Smooth muscle cell (in vitro differentiated cells): Measurements from ENCODE around the gene VWDE. TPM values are rescaled to one million over a fixed set of nuclear protein-coding genes. Genes with fewer than 3 reads are reported as not detected.

Experiments
- DNase-seq: peaks from one replicate; lab custom pipeline; 2025; ENCODE audit not compliant: unreplicated experiment; lab: John Stamatoyannopoulos, UW
- H2AFZ ChIP-seq: fragments of 200-600 bp; sonication (generic); 2 replicates; pipeline ENCODE4 v1.6.0; 2016; ENCODE audit warnings: antibody characterized with exemption, low read depth, mild to moderate bottlenecking
- H3F3A ChIP-seq: fragments of 200-600 bp; sonication (generic); 2 replicates; pipeline ENCODE4 v1.6.0; 2017; ENCODE audit warnings: antibody characterized with exemption, low read depth
- H3K27ac ChIP-seq: fragments of 200-600 bp; sonication (generic); 2 replicates; pipeline ENCODE4 v1.5.1; 2016; ENCODE audit warnings: low read depth, mild to moderate bottlenecking
- H3K27me3 ChIP-seq: fragments of 200-600 bp; sonication (generic); 2 replicates; pipeline ENCODE4 v1.6.1; 2016; ENCODE audit warnings: low read depth, mild to moderate bottlenecking
- H3K36me3 ChIP-seq: fragments of 200-600 bp; sonication (generic); 2 replicates; pipeline ENCODE4 v1.5.1; 2016; ENCODE audit warnings: low read depth
- H3K4me1 ChIP-seq: fragments of 200-600 bp; sonication (generic); 2 replicates; pipeline ENCODE4 v1.5.1; 2016; ENCODE audit warnings: low read depth
- H3K4me2 ChIP-seq: fragments of 200-600 bp; sonication (generic); 2 replicates; pipeline ENCODE4 v1.6.0; 2016; ENCODE audit warnings: mild to moderate bottlenecking
- H3K4me3 ChIP-seq: fragments of 200-600 bp; sonication (generic); 2 replicates; pipeline ENCODE4 v1.5.1; 2016; ENCODE audit warnings: mild to moderate bottlenecking
- H3K79me2 ChIP-seq: fragments of 200-600 bp; sonication (generic); 2 replicates; pipeline ENCODE4 v1.6.0; 2016; ENCODE audit warnings: low read depth, mild to moderate bottlenecking
- H3K9ac ChIP-seq: fragments of 200-600 bp; sonication (generic); 2 replicates; pipeline ENCODE4 v1.6.0; 2016; ENCODE audit warnings: low read depth
- H3K9me3 ChIP-seq: fragments of 200-600 bp; sonication (generic); replicated peaks from 2 replicates; pipeline ENCODE4 v1.5.1; 2016; ENCODE audit warnings: low read depth
- H4K20me1 ChIP-seq: fragments of 200-600 bp; sonication (generic); 2 replicates; pipeline ENCODE4 v1.6.0; 2016; ENCODE audit warnings: low read depth
- CTCF ChIP-seq: fragments of 200-600 bp; sonication (generic); IDR thresholded peaks from 2 replicates; pipeline ENCODE4 v1.5.1; 2017; ENCODE audit warnings: borderline replicate concordance, mild to moderate bottlenecking, antibody characterized with exemption; ENCODE audit not compliant: insufficient read depth, poor library complexity, severe bottlenecking
- WGBS: methylation state at CpG from one replicate; pipeline ENCODE4 v1.1.7; 2016; ENCODE audit warnings: low lambda C conversion rate; 5-methylcytosine and 5-hydroxymethylcytosine counted together
- polyA plus RNA-seq: library from polyadenylated mRNA; unstranded; fragments of >200 nt; fragmentation: Nextera tagmentation; extraction: Ambion mirVana; gene quantifications from 2 replicates; pipeline ENCODE4 v1.2.1, GENCODE V29; 2016
- total RNA-seq: library from RNA; depleted of rRNA; stranded (reverse); fragments of >200 nt; gene quantifications from 2 replicates; pipeline ENCODE4 v1.2.3, GENCODE V29; 2014

VWDE gene
- total and polyA plus RNA-seq, 2 experiments from 2014 or later: 0.49 TPM; not detected in 1

GRCh38 chr7:12289996-12290395 is 113.7 kb downstream of the VWDE start:
- no peaks in the 10 kb centered on the region for H3K36me3 ChIP-seq
- no peak overlapping the region for H3K4me3 ChIP-seq
- no peaks in the 10 kb centered on the region for H3K27me3 ChIP-seq
- H4K20me1 ChIP-seq: no peaks in the 10 kb centered on the region
- no peaks in the 10 kb centered on the region for H3K4me1 ChIP-seq
- no peak overlapping the region for H3K9ac ChIP-seq
- H2AFZ ChIP-seq: no peak overlapping the region
- no peak overlapping the region for H3K27ac ChIP-seq
- no peak overlapping the region for H3K4me2 ChIP-seq
- no peaks in the 10 kb centered on the region for H3K79me2 ChIP-seq
- no peak for DNase-seq
- H3F3A ChIP-seq: no peaks in the 10 kb centered on the region
- 97% methylated on average over 6 of the region's 6 CpGs for WGBS
- TF ChIP-seq CTCF: no peak
- H3K9me3 ChIP-seq: no peaks in the 10 kb centered on the region

- no peaks in the 10 kb centered on the region for H3K79me2 ChIP-seq
- no peaks in the 10 kb centered on the region for H4K20me1 ChIP-seq
- no peak overlapping the region for H3K4me3 ChIP-seq
- H3K27ac ChIP-seq: no peak overlapping the region
- H3F3A ChIP-seq: no peaks in the 10 kb centered on the region
- no peaks in the 10 kb centered on the region for H3K4me1 ChIP-seq
- H3K36me3 ChIP-seq: no peaks in the 10 kb centered on the region
- no peak for TF ChIP-seq CTCF
- 82% methylated on average over 1 of the region's 1 CpG for WGBS
- no peak overlapping the region for H3K9ac ChIP-seq
- DNase-seq: no peak
- H2AFZ ChIP-seq: no peak overlapping the region
- no peak overlapping the region for H3K4me2 ChIP-seq
- H3K27me3 ChIP-seq: no peaks in the 10 kb centered on the region
- no peaks in the 10 kb centered on the region for H3K9me3 ChIP-seq
Measured at GRCh38 chr7:12287901-12288300, 115.8 kb downstream of the VWDE start.

- Histone ChIP-seq H3K4me2 (no peak overlapping the region), H3K79me2 (no peaks in the 10 kb centered on the region), H3K27ac (no peak overlapping the region), H3F3A (no peaks in the 10 kb centered on the region), H3K36me3 (no peaks in the 10 kb centered on the region), H3K9ac (no peak overlapping the region), H3K9me3 (no peaks in the 10 kb centered on the region), H3K4me3 (no peak overlapping the region), H3K27me3 (no peaks in the 10 kb centered on the region), H3K4me1 (no peaks in the 10 kb centered on the region), H2AFZ (no peak overlapping the region), H4K20me1 (no peaks in the 10 kb centered on the region)
- DNase-seq: no peak
- 81% methylated on average over 1 of the region's 1 CpG for WGBS
- no peak for TF ChIP-seq CTCF
Measured at GRCh38 chr7:12281038-12281437, 122.6 kb downstream of the VWDE start.

Other genes starting within 250 kb of the VWDE start
- 107 and 132 TPM in 2 replicates for gene TMEM106B, start 192.6 kb downstream of the VWDE start, total RNA-seq
- 22.0 and 27.9 TPM in 2 replicates for gene TMEM106B, start 192.6 kb downstream of the VWDE start, polyA plus RNA-seq
- 0.13 and 0.31 TPM in 2 replicates for gene SCIN, start 166.9 kb upstream of the VWDE start, total RNA-seq
- gene SCIN, start 166.9 kb upstream of the VWDE start, polyA plus RNA-seq: 0.31 and 0.50 TPM in 2 replicates